NT2/D1 (cell line): ENCODE data around the gene C4B.

Experiments
- DNase-seq: peaks from one replicate; pipeline ENCODE4 v3.0.0-alpha.2; 2011; ENCODE audit warnings: low read depth, low spot score
- H3K27me3 ChIP-seq: 2 replicates; pipeline ENCODE4 v1.6.0; 2011; ENCODE audit warnings: mild to moderate bottlenecking; ENCODE audit not compliant: insufficient read length, insufficient read depth
- H3K36me3 ChIP-seq: 2 replicates; pipeline ENCODE4 v1.6.1; 2011; ENCODE audit warnings: mild to moderate bottlenecking, low read length, mixed read lengths; ENCODE audit not compliant: insufficient read depth, insufficient read length
- H3K4me1 ChIP-seq: 2 replicates; pipeline ENCODE4 v1.5.1; 2011; ENCODE audit not compliant: insufficient read depth, insufficient read length
- H3K4me3 ChIP-seq: 2 replicates; pipeline ENCODE4 v1.5.1; 2011; ENCODE audit warnings: low read depth; ENCODE audit not compliant: insufficient read length
- H3K9ac ChIP-seq: 2 replicates; pipeline ENCODE4 v1.6.0; 2011; ENCODE audit warnings: low read depth; ENCODE audit not compliant: insufficient read length
- H3K9me3 ChIP-seq: 2 replicates; pipeline ENCODE4 v1.5.1; 2011; ENCODE audit warnings: mild to moderate bottlenecking, low read length; ENCODE audit not compliant: insufficient read depth
- SUZ12 ChIP-seq: IDR thresholded peaks from 2 replicates; pipeline ENCODE4 v1.6.1; 2011; ENCODE audit not compliant: insufficient read length, insufficient read depth; ENCODE audit errors: extremely low read depth
- YY1 ChIP-seq: IDR thresholded peaks from 2 replicates; pipeline ENCODE4 v1.6.1; 2011; ENCODE audit not compliant: insufficient read length, insufficient read depth
- ZNF274 ChIP-seq: IDR thresholded peaks from 2 replicates; pipeline ENCODE4 v1.6.1; 2011; ENCODE audit warnings: mild to moderate bottlenecking, low read depth, low read length

C4B gene

GRCh38 chr6:32069878-32070515 is 55.4 kb downstream of the C4B start:
- Histone ChIP-seq H3K4me1 (peaks cover 9% of the 10 kb centered on the region), H3K9ac (no peak overlapping the region), H3K4me3 (no peak overlapping the region), H3K9me3 (no peaks in the 10 kb centered on the region), H3K36me3 (no peaks in the 10 kb centered on the region), H3K27me3 (no peaks in the 10 kb centered on the region)
- TF ChIP-seq ZNF274, result no peak
- TF ChIP-seq SUZ12, result no peak
- DNase-seq, result no peak

DNA sequence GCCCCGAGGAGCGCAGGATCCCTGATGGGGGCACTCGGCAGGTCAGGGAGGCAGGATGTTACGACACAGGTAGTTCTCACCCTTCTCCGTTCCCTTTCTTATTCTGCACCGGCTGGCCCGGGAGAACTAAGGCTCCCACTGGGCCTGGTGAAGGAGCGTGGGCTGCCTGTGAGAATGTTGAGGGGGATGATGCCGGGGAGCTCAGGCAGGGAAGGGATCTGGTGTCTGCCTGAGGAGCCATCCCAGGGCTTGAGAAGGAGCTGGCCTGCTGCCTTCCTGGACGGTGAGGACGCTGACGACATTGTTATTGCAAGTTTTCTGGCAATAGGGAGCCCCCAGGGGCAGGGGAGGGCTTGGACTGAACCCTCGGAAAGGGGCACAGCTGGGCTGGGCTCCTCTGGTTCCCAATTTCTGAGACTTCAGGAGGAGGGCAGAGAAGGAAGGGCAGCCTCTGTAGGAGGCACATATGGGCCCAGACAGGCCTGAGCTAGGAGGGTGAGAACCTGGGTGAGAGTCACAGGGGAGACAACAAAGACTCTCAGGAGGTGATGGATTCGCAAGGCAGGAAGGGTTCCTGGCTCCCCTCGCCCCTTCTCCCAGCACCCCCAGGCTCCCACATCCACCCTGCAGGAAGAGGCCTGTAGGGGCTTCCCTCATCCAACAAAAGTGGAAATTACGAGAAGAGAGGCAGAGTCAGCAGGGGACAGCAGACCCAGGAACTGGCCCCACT is 56.4 kb downstream of the C4B start:
- H3K9me3 ChIP-seq, result no peaks in the 10 kb centered on the region
- DNase-seq, result no peak
- no peak for TF ChIP-seq YY1
- H3K9ac ChIP-seq, result peak overlapping the region; percentile 3
- no peaks in the 10 kb centered on the region for H3K36me3 ChIP-seq
- H3K27me3 ChIP-seq, result no peaks in the 10 kb centered on the region
- H3K4me3 ChIP-seq, result no peak overlapping the region
- peaks cover 12% of the 10 kb centered on the region for H3K4me1 ChIP-seq

- DNase-seq, result no peak
- H3K4me1 ChIP-seq, result peaks cover 12% of the 10 kb centered on the region
- no peak for TF ChIP-seq SUZ12
- TF ChIP-seq ZNF274, result no peak
- TF ChIP-seq YY1, result no peak
- H3K9ac ChIP-seq, result no peak overlapping the region
- H3K9me3 ChIP-seq, result no peaks in the 10 kb centered on the region
- H3K4me3 ChIP-seq, result no peak overlapping the region
- H3K36me3 ChIP-seq, result no peaks in the 10 kb centered on the region
- H3K27me3 ChIP-seq, result no peaks in the 10 kb centered on the region
Observed at GRCh38 chr6:32073101-32073500, 58.5 kb downstream of the C4B start.

- no peak for DNase-seq
- no peak for TF ChIP-seq ZNF274
- TF ChIP-seq YY1, result no peak
- no peak for TF ChIP-seq SUZ12
- Histone ChIP-seq H3K9me3 (no peaks in the 10 kb centered on the region), H3K4me1 (peaks cover 12% of the 10 kb centered on the region), H3K36me3 (no peaks in the 10 kb centered on the region), H3K27me3 (no peaks in the 10 kb centered on the region), H3K4me3 (no peak overlapping the region), H3K9ac (no peak overlapping the region)
Observed at GRCh38 chr6:32073613-32074012, 59.0 kb downstream of the C4B start.

DNA sequence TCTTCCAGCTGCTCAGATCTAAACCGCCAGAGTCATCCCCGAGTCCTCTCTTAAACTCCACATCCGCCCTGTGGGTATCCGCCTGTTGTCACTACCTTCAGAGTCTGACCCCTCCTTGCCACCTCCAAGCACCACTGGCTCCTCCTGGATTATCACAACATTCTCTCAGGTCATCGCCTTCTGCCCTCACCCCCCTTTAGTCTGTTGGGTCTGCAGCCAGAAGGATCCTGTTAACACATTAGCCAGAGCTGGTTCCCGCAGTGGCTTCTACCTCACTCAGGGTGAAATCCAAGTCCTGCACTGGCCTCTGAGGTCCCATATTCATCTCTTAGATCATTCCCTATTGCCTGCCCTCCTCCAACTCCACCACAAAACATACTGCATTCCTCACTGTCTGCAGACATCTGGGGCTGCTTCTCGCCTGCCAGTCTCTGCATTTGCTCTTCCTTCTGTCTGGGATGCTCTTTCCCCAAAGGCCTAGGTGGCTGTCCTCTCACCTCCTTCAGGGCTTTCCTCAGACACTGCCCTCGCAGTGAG is 60.5 kb downstream of the C4B start:
- Histone ChIP-seq H3K4me1 (peaks cover 16% of the 10 kb centered on the region), H3K36me3 (no peaks in the 10 kb centered on the region), H3K4me3 (no peak overlapping the region), H3K9me3 (no peaks in the 10 kb centered on the region), H3K27me3 (no peaks in the 10 kb centered on the region), H3K9ac (no peak overlapping the region)
- no peak for DNase-seq
- TF ChIP-seq YY1 (no peak), SUZ12 (no peak), ZNF274 (no peak)

DNA sequence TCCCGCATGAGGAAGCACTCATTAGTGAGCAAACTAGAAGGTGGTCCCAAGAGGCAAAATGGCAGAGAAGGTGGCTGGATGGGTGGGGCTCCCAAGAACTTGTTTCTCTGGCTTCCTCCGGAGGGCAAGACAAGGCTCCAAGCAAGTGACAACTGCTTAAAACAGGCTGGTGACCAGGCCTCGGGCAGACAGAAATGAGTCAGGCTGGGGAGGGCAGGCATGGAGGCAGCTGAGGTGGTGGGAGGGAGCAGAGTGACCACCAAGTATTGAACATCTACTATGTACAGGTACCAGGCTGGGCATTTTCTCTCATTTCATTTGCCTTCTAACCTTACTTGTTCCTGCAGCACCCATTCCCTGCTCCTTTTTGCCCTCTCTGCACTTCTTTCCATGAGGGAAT is 61.2 kb downstream of the C4B start:
- H3K9ac ChIP-seq, result no peak overlapping the region
- H3K9me3 ChIP-seq, result no peaks in the 10 kb centered on the region
- TF ChIP-seq YY1 (no peak), ZNF274 (no peak), SUZ12 (no peak)
- no peak for DNase-seq
- no peaks in the 10 kb centered on the region for H3K36me3 ChIP-seq
- peaks cover 16% of the 10 kb centered on the region for H3K4me1 ChIP-seq
- no peak overlapping the region for H3K4me3 ChIP-seq
- H3K27me3 ChIP-seq, result no peaks in the 10 kb centered on the region

DNA sequence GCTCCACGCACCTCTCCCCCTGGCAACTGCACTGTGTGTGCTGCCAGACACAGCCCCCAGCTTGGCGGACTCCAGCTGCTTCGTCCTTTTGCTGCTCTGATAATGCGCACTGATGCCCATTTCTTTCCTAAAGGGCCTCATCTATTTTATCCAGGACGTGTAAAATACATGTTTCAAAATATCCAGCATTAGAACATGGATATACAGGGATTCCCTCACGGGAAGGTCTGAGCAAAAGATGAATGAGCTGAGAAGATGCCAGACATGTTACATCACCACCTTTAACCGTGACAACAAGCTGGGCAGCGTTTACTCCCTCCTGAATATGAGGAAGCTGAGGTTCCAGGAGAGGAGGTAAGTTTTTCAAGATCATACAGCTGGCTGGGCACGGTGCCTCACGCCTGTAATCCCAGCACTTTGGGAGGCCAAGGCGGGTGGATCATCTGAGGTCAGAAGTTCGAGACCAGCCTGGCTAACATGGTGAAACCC is 61.8 kb downstream of the C4B start:
- Histone ChIP-seq H3K36me3 (no peaks in the 10 kb centered on the region), H3K4me3 (no peak overlapping the region), H3K9ac (no peak overlapping the region), H3K27me3 (no peaks in the 10 kb centered on the region), H3K9me3 (no peaks in the 10 kb centered on the region), H3K4me1 (peaks cover 13% of the 10 kb centered on the region)
- DNase-seq, result no peak
- TF ChIP-seq YY1 (no peak), ZNF274 (no peak), SUZ12 (no peak)
